HG03460 (cell line): ENCODE results near the gene NUP188.
A peak's percentile ranks its signal among the peaks of the same experiment; 100 is the strongest.

Experiments used
- ATAC-seq: cut with Tn5 transposase; IDR thresholded peaks from one replicate; pipeline ENCODE4 v1.9.1; 2021; ENCODE audit not compliant: unreplicated experiment

The NUP188 gene

DNA sequence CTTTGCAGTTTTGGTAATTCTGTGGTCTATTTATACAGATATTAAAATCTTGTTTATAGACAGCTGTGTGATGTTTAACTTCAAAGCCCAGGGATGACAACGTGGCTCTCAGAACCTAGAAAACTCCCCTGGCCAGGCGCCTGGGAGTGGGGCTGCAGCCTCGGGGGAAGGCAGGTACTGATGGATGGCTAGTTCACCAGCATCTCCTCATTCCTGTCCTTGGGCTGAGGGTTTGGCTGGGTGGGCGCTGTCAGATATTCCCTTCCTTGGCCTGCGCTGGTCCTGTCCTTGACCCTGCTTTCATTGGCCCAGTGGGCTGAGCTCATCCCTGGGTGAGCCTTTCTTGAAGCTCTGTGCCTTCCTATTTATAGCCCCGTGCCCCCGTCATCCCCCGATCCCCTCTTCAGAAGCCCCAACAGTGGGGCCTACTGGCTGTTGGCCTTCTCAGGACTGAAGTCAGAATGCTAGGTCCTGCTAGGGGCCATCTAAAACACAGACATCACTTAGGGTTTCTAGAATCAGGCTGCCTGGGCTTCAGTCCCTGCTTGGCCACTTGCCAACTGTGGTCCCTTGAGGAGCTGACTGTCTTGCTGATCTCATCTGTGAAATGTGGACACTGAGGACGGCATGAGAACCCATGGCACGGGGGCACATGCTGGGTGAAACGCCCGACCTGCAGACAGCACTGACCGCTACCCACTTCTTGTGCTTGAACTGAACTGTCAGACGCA is 59.7 kb downstream of the NUP188 start:
- ATAC-seq = no peak

DNA sequence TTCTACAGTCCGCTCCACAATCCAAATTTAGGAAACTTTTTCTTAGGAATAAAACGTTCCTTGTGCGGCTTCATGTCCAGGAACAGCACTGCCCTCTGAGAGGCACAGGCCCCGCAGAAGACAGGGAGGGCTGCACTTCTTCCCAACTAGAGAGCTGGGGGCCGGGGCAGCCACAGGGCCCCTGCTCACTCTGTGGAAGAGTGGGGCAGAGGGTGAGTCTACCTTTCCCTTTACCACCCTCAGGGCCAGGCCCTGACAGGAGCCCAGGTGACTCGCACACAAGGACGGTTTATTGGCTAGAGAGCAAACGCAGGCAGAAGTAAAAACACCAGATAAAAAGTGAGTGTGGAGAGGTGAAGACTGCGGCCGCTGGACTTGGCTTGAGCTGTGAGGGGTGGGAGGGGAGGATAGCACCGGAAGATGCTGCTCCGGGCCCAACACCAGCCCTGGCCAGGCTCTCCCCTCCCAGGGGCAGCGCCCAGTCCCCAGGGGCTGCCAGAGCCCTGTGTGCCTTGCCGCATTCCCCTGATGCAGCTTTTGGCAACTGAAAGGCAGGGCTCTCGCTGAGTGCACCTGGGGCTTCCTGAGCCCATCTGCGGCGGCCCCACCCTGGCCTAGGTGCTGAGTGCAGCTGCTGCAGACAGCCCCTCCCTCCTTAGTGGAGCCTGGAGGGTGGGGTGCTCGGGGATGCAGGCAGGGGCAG is 60.4 kb downstream of the NUP188 start:
- no peak for ATAC-seq

DNA sequence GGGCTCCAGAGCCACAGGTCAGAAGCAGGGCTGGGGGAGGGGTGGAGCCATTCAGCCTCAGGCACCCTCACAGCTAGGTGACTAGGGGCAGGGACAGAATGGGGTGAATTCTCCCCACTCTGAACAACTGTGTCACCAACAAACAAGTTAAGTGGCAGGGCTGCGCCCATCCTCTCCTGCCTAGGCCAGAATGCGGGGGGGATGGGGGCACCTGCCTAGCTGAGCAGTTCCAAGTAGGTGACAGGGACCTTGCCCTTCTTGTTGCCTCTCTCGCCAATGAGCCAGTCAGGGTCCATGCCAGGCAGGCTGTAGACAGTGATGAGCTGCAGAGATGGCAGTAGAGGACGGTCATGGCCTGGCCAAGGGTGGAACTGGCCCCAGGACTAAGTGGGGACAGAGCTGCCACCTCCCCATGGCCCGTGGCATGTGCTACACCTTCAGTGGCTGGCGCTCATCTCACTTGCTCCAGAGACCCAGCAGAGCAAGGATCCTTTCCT is 61.0 kb downstream of the NUP188 start:
- ATAC-seq = no peak

DNA sequence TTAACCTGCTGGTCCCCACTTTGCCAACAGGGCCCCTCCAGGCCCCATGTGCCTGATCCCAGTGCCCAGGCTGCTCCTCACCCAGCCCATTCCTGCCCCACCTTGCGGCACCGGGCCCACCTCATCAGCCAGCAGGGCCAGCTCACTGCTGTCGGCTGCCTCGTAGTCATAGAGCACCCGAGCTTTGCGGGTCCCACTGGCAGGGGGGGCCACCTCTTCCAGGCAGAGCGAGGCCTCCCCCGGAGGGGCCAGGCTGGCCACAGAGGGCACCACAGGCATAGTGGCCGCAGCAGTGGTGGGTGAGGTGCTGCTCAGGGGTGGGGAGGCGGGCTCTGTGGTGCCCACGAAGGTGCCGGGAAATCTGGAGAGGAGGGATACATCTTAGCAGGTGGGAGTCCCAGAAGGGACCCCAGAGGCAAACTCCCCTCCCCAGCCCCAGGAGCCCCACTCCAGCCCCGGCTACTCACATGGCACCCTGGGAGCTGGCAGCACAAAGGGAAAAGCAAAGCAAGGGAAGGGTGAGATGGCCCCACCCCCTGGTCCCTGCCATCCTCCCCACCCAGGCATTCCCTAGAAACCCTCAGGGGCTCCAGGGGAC is 61.6 kb downstream of the NUP188 start:
- ATAC-seq = no peak

DNA sequence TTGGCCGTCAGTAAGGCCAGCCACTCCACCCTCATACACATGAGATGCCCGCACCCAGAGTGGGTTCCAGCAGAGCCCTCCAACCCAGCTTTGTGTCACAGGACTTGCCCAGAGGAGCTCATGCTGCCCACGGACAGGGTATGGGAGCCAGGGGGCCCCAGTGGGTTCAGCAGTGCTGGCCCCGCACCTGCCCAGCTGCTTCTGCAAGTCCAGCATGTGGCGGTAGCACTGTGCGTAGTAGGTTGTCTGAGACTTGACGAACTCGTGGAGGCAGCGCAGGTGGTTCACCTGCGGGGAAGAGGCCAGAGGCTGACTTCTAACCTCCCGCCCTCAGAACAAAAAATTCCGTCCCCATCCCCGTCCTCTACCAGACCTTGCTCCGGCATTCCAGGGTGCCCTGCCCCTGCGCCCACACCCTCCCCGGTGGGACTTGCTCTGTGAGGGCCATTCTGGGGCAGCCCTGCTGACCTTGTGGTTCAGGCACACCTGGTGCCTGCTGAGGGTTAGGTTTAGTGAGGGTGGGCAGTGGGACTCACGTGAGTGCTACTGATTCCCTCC is 62.2 kb downstream of the NUP188 start:
- no peak for ATAC-seq

DNA sequence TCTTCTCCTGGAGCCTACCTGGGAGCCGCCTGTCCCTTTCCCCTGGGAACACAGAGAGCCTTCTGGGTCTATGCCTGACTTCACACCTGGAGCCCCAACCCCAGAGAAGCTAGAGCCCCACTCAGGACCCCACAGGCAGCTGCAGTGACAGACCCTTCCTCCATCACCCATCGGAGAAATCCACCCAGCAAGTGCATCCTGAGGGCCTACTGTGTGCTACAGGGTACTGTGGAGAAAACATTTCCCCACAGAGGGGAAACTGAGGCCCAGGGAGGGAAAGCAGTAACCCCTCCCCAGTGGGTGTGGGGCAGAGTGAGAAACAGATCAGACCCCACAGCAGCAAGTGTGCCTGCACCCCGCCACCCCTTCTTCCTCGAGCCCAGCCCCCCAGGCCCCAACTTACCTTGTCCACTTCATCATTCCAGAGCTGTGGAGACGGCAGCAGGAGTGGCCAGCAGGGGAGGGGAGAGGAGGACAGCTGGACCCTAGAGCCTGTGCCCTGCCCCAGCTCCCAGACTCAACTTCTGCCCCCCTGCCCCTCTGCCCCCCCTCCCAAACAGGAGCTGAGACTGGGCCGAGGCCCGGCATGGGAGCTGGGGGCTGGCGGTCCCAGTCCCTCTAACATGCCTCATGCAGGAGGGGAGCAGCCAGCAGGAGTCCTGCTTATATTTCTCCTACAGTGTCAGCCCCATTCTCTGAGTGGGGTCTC is 62.9 kb downstream of the NUP188 start:
- ATAC-seq = no peak

DNA sequence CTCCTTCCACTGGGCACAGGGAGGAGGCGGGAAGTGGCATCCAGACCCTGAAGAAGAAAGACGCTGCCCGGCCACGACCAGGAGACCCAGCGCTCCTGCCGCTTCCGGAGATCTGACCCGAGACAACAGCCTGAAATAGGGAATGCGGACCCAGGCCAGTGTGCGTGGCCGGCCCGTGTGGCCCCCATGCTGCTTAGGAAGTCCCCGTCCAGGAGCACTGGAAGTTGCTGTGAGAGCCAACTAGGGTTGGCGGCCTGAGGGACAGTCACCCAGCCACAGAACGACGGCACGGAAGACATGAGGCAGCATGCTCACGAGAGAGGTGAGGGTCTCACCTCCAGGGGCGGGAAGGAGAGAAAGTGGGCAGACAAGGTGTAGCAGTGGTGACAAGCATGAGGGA is 63.7 kb downstream of the NUP188 start:
- no peak for ATAC-seq

DNA sequence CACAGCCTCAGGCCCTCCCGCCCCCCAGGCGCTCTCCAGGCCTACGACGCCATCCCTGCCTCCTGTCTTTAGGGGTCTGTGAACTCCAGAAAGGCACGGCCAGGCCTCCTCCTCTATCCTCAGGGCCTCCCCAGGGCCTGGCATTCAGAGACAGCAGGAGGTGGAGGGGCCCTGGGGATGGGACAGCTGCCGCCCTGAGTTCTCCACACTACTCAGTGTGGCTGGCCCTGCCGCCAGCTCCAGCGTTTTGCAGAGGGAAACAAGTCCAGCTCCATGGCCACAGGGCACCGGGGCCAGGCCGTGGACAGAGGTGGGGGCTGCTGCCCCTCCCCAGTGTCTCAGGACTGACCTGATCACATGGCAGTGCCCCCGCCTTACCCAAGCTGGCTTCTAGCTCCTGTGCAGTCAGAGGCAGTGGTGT is 64.3 kb downstream of the NUP188 start:
- no peak for ATAC-seq

DNA sequence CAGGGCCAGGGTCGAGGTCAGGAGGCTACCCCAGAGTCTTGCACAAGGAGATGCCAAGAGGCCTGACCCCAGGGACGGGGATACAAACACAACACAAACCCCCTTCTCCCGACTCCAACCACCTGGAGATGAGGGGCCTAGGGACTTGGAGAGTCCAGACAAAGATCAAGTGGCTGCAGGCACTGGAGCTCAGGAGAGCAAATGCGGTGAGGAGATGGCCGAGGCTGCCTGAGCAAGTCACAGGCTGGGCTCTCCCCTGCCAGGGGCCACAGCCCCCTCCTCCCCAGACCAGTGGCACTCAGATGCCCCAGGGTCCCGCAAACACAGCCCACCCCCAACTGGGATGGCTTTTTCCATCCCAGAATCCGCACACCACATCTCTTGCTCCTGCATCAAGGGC is 64.8 kb downstream of the NUP188 start:
- no peak for ATAC-seq

DNA sequence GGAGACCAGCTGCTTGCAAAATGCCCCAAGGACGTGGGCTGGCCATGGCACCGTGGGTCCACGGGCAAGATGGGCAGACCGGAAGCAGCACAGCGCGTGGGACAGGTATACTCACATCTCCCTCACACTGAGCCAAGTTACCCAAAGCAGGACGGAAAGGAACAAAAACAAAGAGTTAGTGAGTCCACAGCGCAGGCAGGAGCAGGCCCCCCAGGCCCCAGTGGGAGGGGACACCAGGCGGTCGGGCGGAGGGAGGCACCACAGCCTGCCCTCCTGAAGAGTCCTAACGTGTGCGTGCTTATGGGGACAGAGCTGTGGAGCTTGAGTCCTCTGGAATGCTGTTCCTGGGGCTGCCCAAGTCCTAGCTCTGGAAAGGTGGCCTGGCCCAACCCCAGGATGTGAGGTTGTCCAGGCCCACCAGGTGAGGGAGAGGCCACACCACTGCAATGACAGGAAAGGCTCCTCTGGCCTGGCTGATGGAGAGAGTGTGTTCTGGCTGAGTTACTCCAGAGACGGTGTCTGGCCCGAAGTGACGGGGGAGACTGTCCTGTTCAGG is 65.5 kb downstream of the NUP188 start:
- no peak for ATAC-seq

DNA sequence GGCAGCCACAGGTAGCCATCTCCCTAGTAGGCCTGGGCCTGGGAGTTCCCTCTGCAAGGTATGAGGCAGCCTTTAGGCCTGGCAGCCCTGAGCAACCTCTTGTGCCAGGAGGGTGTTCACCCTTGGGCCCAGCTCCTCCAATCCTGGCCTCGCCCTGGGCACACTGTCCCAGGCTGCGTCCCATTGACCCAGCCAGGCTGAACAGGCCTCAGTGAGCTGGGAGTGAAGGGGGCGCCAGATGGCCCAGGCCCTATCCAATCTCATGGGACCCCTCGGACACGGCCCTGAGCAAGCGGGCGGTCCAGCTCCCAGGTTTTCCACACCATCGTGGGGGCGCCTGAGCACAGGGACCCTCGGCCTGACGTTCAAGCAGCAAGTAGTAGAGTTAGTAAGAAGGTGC is 66.2 kb downstream of the NUP188 start:
- ATAC-seq = no peak

DNA sequence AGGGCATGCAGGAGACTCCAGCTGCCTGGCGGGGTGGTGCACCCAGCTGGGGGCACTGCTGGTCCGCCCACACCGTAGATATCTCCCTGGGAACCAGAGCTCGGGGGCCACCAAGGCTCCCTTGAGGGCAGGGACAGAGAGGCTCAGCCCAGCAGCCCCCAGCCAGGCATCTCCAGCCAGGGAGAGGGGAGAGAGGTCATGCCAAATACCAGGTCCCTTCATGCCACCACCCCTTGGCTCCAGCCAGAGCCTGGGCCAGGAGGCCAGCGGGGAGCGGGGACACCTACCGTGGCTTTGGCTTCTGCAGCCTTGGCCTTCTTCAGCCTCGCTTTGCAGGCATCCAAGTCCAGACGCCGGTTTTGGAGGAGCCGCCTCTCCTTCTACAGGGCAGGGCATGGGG is 66.6 kb downstream of the NUP188 start:
- ATAC-seq = no peak

DNA sequence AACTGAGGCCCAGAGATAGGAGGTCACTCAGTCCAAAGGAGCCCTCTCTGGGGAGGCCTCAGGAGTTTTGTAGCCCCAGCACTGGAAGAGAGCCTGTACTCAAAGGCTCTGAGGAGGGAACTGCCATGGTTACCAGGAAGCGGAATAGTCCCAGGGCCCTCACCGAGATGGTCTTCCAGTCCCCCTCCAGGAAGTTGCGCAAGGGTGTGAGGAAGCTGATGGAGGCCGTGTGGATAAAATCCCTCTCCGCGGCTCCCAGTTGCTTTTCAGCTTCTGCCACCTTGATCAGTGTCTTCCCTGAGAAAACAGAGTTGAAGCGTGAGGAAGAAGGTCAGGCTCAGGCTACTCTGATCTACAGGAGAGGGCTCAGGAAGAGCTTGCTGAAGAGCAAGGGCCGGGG is 67.1 kb downstream of the NUP188 start:
- ATAC-seq = no peak

DNA sequence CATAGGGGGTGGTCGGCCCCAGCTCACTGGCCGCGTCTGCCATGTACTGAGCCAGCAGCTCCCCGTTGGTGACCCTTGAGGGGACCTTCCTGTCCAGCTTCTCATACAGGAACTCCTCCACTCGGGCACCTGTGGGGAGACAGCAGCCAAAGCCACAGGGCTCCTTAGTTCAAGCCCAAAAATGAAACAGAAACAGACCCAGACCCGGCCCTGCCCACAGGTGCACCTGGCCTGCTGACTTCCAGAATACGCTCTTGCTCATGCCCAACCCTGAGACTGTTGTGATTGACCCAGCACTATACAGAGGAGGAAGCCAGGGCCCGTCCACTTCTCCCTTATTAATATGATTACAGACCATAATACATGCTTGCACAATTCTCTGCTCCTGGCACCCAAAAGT is 73.6 kb downstream of the NUP188 start:
- peak; percentile 70 for ATAC-seq

DNA sequence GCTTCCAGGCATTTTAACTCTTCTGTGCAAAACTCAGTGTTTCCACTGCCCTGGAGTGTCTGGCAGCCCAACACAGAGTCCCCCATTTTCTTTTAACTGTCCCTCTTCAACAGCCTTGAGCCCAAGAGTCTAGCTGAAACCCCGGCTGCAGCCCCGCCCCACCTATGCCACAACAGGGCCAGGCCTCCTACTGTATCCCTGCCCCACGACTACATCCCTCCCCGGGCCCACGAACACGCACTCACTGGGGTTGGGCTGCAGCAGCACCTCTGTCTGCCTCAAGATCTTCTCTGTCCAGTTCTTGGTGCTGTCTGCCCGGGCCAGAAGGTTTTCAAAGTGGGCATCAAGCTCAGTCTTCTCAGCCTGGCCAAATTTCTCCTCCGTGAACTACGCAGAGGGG is 74.5 kb downstream of the NUP188 start:
- no peak for ATAC-seq

DNA sequence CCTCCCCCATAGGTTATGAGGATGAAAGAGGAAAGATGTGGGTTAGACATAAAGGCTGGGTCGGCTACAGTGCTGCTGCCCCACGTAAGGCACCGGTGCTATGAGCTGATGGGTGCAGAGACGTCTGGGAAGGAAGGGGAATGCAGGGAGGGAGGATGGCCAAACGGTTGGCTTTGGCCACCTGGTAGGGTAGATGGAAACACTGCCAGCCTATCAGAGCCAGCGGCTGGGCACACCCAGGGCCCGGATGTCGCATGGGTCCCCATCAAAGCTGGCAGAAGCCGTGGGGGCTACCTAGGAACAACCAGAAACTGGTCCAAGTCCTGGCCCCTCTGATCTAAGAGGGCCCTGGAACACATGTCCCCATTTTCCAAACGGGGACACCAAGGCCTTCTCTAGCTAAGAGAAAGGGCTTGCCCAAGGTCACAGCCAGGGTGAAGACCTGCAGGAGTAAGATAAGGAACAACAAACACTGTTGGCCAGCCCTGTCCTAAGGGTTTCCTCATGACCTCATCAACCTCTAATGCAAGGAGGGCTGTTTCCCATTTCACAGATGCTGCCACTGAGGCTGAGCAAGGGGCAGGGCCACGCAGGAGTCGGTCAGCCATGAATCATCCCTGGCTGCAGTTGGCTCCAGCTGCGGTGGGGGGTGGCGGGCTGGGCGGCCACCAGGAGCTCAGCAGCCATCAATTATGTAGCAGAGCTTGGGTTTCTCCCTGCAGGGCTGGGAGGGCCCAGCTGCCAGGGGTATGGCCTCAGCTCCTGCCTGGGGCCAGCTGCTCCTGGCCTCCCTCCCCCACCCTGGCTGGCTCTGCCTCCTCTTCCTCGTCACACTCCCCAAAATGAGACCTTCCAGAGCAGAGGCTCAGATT is 75.8 kb downstream of the NUP188 start:
- no peak for ATAC-seq

DNA sequence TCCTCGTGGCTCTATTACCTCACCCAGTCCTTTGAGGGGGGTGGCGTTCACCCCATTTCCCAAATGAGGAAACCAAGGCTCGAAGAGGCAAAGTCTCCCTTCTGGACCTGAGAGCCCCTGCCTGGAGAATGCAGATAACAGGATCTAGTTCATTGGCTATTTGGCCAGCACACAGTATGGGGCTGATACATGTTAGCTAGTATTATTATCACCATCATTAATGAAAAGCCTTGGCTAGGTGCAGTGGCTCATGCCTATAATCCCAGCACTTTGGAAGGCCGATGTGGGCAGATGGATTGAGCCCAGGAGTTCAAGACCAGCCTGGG is 76.4 kb downstream of the NUP188 start:
- ATAC-seq = no peak

DNA sequence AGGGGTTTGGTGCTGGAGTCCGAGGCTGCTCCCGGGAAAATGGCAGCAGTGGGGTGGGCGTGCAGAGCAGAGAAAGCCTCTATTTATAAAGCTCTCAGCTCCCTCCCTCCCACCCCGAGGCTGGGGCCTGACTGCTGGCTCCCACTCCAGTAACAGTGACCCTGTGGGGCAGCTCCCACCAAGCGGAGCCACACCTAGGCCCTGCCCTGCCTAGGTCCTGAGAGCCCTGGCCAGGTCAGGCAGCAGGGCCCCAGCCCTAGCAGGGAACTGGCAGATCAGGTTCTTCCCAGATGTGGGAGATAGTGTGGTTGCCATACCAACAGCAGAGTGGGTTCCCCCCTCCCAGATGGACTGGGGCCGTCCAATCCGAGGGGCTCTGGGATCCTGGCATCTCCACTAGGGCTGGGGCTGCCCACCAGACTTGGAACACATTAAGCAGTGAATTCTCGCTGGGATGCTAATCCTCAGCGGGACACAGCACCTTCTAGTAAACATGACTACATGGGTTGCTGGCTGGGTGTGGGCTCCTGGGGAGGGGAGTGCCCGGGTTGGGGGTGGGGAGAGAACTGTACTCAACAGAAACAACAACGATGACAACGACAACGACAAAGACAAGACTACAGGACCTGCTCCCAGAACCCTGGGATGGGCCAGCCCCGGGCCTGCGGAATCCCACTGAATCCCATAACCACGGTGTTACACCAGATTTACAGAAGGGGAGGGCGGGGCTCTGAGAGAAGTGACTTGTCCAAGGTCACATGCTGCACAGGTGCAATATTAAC is 79.1 kb downstream of the NUP188 start:
- ATAC-seq = no peak

DNA sequence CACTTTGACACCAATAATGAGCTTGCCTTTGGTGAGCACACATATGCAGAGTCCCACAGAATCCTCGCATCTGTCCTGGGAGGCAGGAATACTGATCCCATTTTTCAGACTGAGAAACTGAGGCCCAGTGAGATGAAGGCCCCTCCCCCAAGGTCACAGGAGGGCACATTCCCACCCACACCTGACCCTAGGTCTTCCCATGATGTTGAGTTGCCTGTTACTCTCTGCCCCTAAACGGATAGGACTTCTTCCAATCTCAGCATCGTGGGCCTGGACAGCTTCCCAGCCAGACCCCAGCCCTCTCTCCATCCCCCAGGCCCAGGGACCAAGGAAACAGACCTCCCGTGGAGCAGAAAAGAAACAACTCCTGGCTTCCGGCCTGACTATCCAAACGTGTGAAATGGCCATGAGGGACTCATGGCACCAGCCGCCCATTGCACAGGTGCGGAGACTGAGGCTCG is 79.8 kb downstream of the NUP188 start:
- ATAC-seq = no peak
